GM10248 (cell line): ENCODE data around the gene DNMBP.

Source experiments
- CTCF ChIA-PET: fragments of 300-600 bp; sonication (Branson Sonifier 250); formaldehyde crosslinking; extraction: SDS; loops from one replicate; lab custom pipeline; 2021; ENCODE audit warnings: antibody characterized with exemption; lab: Yijun Ruan, JAX
- POLR2A ChIA-PET: fragments of 350-650 bp; sonication (Branson Sonifier 250); formaldehyde crosslinking; extraction: SDS; loops from one replicate; lab custom pipeline; 2020; ENCODE audit warnings: antibody characterized with exemption; lab: Yijun Ruan, JAX
- DNase-seq: peaks from one replicate; pipeline ENCODE4 v3.0.0; 2012; ENCODE audit errors: extremely low spot score
- CTCF ChIP-seq: IDR thresholded peaks from 2 replicates; pipeline ENCODE4 v1.5.1; 2012; ENCODE audit warnings: mild to moderate bottlenecking, low read depth; ENCODE audit errors: extremely low read depth, missing control alignments, control extremely low read depth

DNMBP gene

GRCh38 chr10:99921948-99922347 lies 87.8 kb downstream of the DNMBP start:
- ChIA-PET POLR2A (interaction anchor here (0.6 kb wide), 1 partner anchor 21 kb away, joined by 3 read pairs; no protein-coding TSS in a partner anchor), CTCF (interaction anchor here (0.8 to 1.1 kb wide), 2 partner anchors 88 to 123 kb away, joined by 3 read pairs; partner anchors contain the start of gene DNMBP)
- no peak for TF ChIP-seq CTCF
- DNase-seq = no peak

GRCh38 chr10:99920901-99921300 lies 88.8 kb downstream of the DNMBP start:
- TF ChIP-seq CTCF = no peak
- ChIA-PET POLR2A (interaction anchor here (0.7 kb wide), 1 partner anchor 1722 kb away, joined by 5 read pairs; no protein-coding TSS in a partner anchor), CTCF (interaction anchor here (0.9 to 1.3 kb wide), 3 partner anchors 27 to 125 kb away, joined by 3 to 4 read pairs (median 3); partner anchors contain the start of gene DNMBP)
- no peak for DNase-seq

- no peak for TF ChIP-seq CTCF
- no peak for DNase-seq
- CTCF ChIA-PET = interaction anchor here (0.9 to 1.3 kb wide), 3 partner anchors 27 to 125 kb away, joined by 3 to 4 read pairs (median 3); no protein-coding TSS in a partner anchor
- POLR2A ChIA-PET = interaction anchor here (0.6 kb wide), 1 partner anchor 45 kb away, joined by 5 read pairs; no protein-coding TSS in a partner anchor
These were observed 89.3 kb downstream of the DNMBP start for GRCh38 chr10:99920486-99920885.

GRCh38 chr10:99917963-99918825 lies 91.6 kb downstream of the DNMBP start:
- no peak for DNase-seq
- ChIA-PET CTCF (no interaction called here), POLR2A (no interaction called here)
- TF ChIP-seq CTCF = no peak

- POLR2A ChIA-PET = no interaction called here
- TF ChIP-seq CTCF = no peak
- DNase-seq = no peak
- CTCF ChIA-PET = no interaction called here
These were observed 93.0 kb downstream of the DNMBP start for GRCh38 chr10:99916776-99917175.

GRCh38 chr10:99915414-99915813 lies 94.3 kb downstream of the DNMBP start:
- ChIA-PET CTCF (interaction anchor here (0.8 to 1.1 kb wide), 3 partner anchors 14 to 69 kb away, joined by 3 read pairs; no protein-coding TSS in a partner anchor), POLR2A (no interaction called here)
- no peak for DNase-seq
- no peak for TF ChIP-seq CTCF
